Measurements from ENCODE around the gene SMG6.

Gene SMG6

DNA sequence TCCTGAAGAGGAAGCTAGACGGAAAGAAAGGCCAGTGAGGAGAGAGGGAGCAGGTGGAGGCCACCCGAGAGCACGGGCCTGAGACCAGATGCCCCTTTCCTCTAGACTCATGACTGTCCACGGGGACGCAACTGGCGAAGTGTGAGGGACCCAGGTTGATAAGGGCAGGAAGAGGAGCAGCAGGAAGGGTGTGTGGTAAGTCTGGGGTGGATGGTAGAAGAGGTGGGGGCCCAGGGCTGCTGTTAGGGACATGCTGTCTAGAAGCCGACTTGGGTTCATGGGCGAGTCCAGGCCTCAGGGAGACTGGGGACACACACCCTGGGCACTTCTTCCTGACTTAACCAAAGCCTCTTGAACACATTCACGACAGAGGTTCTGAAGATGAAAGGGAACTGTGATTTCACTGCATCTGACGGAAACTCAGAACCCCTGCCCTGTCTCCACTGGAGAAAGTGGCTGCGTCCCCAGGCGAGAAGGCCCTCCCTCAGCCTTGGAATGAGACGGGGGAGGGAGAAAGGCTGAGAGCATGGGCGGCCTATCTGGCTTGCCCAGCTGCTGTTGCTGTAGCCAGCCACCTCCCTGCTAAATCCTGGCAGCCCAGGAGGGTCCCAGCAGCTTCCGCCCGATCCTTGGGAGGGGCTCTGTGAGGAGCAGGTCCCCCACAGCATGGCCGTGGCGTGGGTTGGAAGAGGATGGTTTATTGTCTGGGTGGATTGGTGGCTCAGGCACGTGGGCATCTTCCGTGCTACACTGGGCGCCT is 242.7 kb downstream of the SMG6 start:
- no peak overlapping the region for H3K56ac ChIP-seq (ENCODE audit: low read length)
- no peaks in the 10 kb centered on the region for H3K79me1 ChIP-seq (ENCODE audit: low read length)
- H4K5ac ChIP-seq (ENCODE audit: low read length), result no peak overlapping the region
- WGBS (ENCODE audit: extremely low coverage, insufficient coverage, low lambda C conversion rate), result no CpG with 5 or more reads among the region's 21 CpGs
- H3K23ac ChIP-seq (ENCODE audit: low read length), result no peak overlapping the region
- no peak overlapping the region for H2BK120ac ChIP-seq (ENCODE audit: low read depth, low read length)
- DNase-seq, result peak; percentile 26
- no peak overlapping the region for H3K4ac ChIP-seq (ENCODE audit: low read depth, low read length)
- no peak overlapping the region for H4K8ac ChIP-seq (ENCODE audit: low read depth, low read length)
- H2BK15ac ChIP-seq (replicated peaks; ENCODE audit: low read depth), result no peak overlapping the region
- no peak overlapping the region for H3K4me2 ChIP-seq (ENCODE audit: low read length)
- H3K27me3 ChIP-seq (ENCODE audit: insufficient read depth, low read length, poor library complexity), result peaks cover 19% of the 10 kb centered on the region
- H2AK5ac ChIP-seq (ENCODE audit: low read length), result no peak overlapping the region
- no peak overlapping the region for H3K27ac ChIP-seq (ENCODE audit: low read depth, low read length)
- no peak overlapping the region for H3K18ac ChIP-seq (ENCODE audit: low read length)
- no peak overlapping the region for H3K4me3 ChIP-seq (ENCODE audit: low read length)
- H3K79me2 ChIP-seq (ENCODE audit: control insufficient read depth, insufficient read depth, low read length), result no peaks in the 10 kb centered on the region
- H3K4me1 ChIP-seq (ENCODE audit: control insufficient read depth, low read depth, low read length), result peaks cover 8% of the 10 kb centered on the region
- H3K36me3 ChIP-seq (ENCODE audit: control insufficient read depth, insufficient read depth, low read length), result no peaks in the 10 kb centered on the region
- no peak overlapping the region for H3K9ac ChIP-seq (ENCODE audit: low read length)
- no peak overlapping the region for H2BK5ac ChIP-seq (ENCODE audit: low read length)

DNA sequence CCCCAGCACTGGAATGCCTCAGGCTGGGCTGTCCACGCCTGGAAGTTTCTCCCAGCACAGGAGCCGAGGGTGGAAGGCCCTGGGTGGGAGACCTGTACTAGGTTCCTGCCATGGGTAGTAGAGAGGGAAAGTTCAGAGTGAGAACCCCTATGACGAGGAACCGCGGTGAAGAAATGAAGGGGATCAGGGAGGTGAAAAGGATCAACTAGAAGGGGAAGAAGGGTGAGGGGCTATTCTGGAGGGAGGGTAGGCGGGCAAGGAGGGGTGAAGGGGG is 243.3 kb downstream of the SMG6 start:
- Histone ChIP-seq H3K23ac (ENCODE audit: low read length) (no peak overlapping the region), H3K9ac (ENCODE audit: low read length) (no peak overlapping the region), H2BK15ac (replicated peaks; ENCODE audit: low read depth) (no peak overlapping the region), H3K79me1 (ENCODE audit: low read length) (no peaks in the 10 kb centered on the region), H3K18ac (ENCODE audit: low read length) (no peak overlapping the region), H4K8ac (ENCODE audit: low read depth, low read length) (no peak overlapping the region), H3K27ac (ENCODE audit: low read depth, low read length) (no peak overlapping the region), H2BK5ac (ENCODE audit: low read length) (no peak overlapping the region), H2BK120ac (ENCODE audit: low read depth, low read length) (no peak overlapping the region), H4K5ac (ENCODE audit: low read length) (no peak overlapping the region), H3K4me1 (ENCODE audit: control insufficient read depth, low read depth, low read length) (peaks cover 8% of the 10 kb centered on the region), H3K27me3 (ENCODE audit: insufficient read depth, low read length, poor library complexity) (peaks cover 22% of the 10 kb centered on the region), H3K56ac (ENCODE audit: low read length) (no peak overlapping the region), H3K36me3 (ENCODE audit: control insufficient read depth, insufficient read depth, low read length) (no peaks in the 10 kb centered on the region), H3K4me2 (ENCODE audit: low read length) (no peak overlapping the region), H3K79me2 (ENCODE audit: control insufficient read depth, insufficient read depth, low read length) (no peaks in the 10 kb centered on the region), H3K4me3 (ENCODE audit: low read length) (no peak overlapping the region), H2AK5ac (ENCODE audit: low read length) (no peak overlapping the region), H3K4ac (ENCODE audit: low read depth, low read length) (no peak overlapping the region)
- DNase-seq, result no peak
- no CpG with 5 or more reads among the region's 6 CpGs for WGBS (ENCODE audit: extremely low coverage, insufficient coverage, low lambda C conversion rate)

DNA sequence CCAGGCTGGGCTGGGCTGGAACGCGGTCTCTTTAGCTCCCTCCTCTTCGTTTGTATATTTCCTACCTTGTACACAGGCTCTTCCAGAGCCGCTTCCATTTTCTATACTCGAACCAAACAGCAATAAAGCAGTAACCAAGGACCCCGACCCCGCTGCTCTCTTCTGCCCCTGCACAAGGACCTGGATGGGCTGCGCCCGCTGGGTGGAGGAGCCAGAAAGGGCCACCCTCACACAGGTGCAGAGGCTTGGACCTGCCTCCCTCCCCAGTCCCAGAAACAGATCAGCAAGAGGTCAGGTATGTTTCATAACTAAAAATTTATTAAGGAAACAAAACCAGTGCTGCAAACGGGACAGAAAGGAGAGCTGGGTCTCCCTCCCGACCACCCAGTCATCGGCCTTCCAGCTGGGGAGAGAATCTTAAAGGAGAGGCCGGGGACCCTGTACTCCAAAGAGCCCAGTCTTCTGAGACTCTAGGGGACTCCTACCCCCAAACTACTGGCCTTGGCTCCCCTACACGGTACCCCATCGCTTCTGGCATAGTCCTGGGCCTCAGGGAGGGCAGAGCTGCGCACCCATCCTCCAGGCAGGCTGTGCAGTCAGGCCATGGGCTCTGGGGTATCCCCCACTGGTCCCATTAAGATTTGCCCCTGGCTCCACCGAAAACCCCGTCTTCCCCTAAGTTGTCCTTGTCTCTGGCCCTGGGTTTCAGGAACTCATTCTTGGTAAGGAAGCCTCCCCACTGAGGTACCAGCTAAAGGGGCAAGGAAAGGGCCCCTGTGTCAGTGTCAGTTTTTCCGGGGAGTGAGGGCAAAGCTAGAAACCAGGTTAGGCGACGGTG is 243.8 kb downstream of the SMG6 start:
- H3K9ac ChIP-seq (ENCODE audit: low read length), result no peak overlapping the region
- no peak overlapping the region for H2AK5ac ChIP-seq (ENCODE audit: low read length)
- no peak for DNase-seq
- no peak overlapping the region for H4K8ac ChIP-seq (ENCODE audit: low read depth, low read length)
- no peak overlapping the region for H3K4me2 ChIP-seq (ENCODE audit: low read length)
- H3K36me3 ChIP-seq (ENCODE audit: control insufficient read depth, insufficient read depth, low read length), result no peaks in the 10 kb centered on the region
- peak overlapping the region; percentile 15 for H3K56ac ChIP-seq (ENCODE audit: low read length)
- no peak overlapping the region for H3K18ac ChIP-seq (ENCODE audit: low read length)
- no peak overlapping the region for H3K4me3 ChIP-seq (ENCODE audit: low read length)
- H3K27ac ChIP-seq (ENCODE audit: low read depth, low read length), result no peak overlapping the region
- H4K5ac ChIP-seq (ENCODE audit: low read length), result no peak overlapping the region
- H3K23ac ChIP-seq (ENCODE audit: low read length), result no peak overlapping the region
- H3K79me2 ChIP-seq (ENCODE audit: control insufficient read depth, insufficient read depth, low read length), result no peaks in the 10 kb centered on the region
- H3K4me1 ChIP-seq (ENCODE audit: control insufficient read depth, low read depth, low read length), result peaks cover 8% of the 10 kb centered on the region
- no CpG with 5 or more reads among the region's 21 CpGs for WGBS (ENCODE audit: extremely low coverage, insufficient coverage, low lambda C conversion rate)
- no peak overlapping the region for H2BK120ac ChIP-seq (ENCODE audit: low read depth, low read length)
- H2BK15ac ChIP-seq (replicated peaks; ENCODE audit: low read depth), result no peak overlapping the region
- H3K27me3 ChIP-seq (ENCODE audit: insufficient read depth, low read length, poor library complexity), result peaks cover 24% of the 10 kb centered on the region
- H3K4ac ChIP-seq (ENCODE audit: low read depth, low read length), result no peak overlapping the region
- H3K79me1 ChIP-seq (ENCODE audit: low read length), result no peaks in the 10 kb centered on the region
- H2BK5ac ChIP-seq (ENCODE audit: low read length), result no peak overlapping the region

DNA sequence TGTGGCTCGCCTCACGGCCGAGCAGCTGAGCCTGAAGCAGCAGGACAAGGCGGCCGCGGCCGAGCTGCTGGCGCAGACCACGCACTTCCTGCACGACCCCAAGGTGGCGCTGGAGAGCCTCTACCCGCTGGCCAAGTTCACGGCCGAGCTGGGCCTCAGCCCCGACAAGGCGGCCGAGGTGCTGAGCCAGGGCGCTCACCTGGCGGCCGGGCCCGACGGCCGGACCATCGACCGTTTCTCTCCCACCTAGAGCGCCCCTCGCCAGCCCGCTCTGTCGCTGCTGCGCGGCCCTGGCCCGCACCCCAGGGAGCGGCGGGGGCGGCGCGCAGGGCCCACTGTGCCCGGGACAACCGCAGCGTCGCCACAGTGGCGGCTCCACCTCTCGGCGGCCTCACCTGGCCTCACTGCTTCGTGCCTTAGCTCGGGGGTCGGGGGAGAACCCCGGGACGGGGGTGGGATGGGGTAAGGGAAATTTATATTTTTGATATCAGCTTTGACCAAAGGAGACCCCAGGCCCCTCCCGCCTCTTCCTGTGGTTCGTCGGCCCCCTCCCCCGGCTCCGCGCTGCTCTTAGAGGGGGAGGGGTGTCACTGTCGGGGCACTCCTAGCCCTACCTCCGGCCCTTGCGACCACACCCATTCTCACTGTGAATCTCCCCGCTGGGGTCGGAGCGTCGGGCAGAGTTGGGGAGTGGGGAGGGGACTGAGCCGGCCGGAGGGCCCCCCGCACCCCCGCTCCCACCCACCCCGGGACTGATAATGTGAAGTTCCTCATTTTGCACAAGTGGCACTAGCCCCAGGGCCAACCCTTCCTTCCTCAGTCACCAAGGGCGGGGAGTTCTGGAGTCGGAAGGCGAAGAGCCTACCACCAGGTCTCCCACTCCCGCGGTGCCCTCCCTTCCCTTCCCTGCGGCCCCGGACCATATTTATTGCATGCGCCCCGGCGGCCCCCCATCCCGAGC is 244.7 kb downstream of the SMG6 start:
- peaks cover 31% of the 10 kb centered on the region for H3K27me3 ChIP-seq (ENCODE audit: insufficient read depth, low read length, poor library complexity)
- no peaks in the 10 kb centered on the region for H3K79me1 ChIP-seq (ENCODE audit: low read length)
- no peak overlapping the region for H3K23ac ChIP-seq (ENCODE audit: low read length)
- no peaks in the 10 kb centered on the region for H3K36me3 ChIP-seq (ENCODE audit: control insufficient read depth, insufficient read depth, low read length)
- no peak overlapping the region for H3K9ac ChIP-seq (ENCODE audit: low read length)
- H4K5ac ChIP-seq (ENCODE audit: low read length), result no peak overlapping the region
- H3K4ac ChIP-seq (ENCODE audit: low read depth, low read length), result no peak overlapping the region
- H3K18ac ChIP-seq (ENCODE audit: low read length), result no peak overlapping the region
- H2BK120ac ChIP-seq (ENCODE audit: low read depth, low read length), result no peak overlapping the region
- H2BK15ac ChIP-seq (replicated peaks; ENCODE audit: low read depth), result no peak overlapping the region
- WGBS (ENCODE audit: extremely low coverage, insufficient coverage, low lambda C conversion rate), result no CpG with 5 or more reads among the region's 78 CpGs
- H3K4me1 ChIP-seq (ENCODE audit: control insufficient read depth, low read depth, low read length), result peaks cover 7% of the 10 kb centered on the region
- H3K4me3 ChIP-seq (ENCODE audit: low read length), result no peak overlapping the region
- no peaks in the 10 kb centered on the region for H3K79me2 ChIP-seq (ENCODE audit: control insufficient read depth, insufficient read depth, low read length)
- no peak overlapping the region for H4K8ac ChIP-seq (ENCODE audit: low read depth, low read length)
- peak; percentile 82 for DNase-seq
- no peak overlapping the region for H3K27ac ChIP-seq (ENCODE audit: low read depth, low read length)
- peak overlapping the region; percentile 34 for H3K4me2 ChIP-seq (ENCODE audit: low read length)
- H2BK5ac ChIP-seq (ENCODE audit: low read length), result no peak overlapping the region
- no peak overlapping the region for H2AK5ac ChIP-seq (ENCODE audit: low read length)
- H3K56ac ChIP-seq (ENCODE audit: low read length), result peak overlapping the region; percentile 34

DNA sequence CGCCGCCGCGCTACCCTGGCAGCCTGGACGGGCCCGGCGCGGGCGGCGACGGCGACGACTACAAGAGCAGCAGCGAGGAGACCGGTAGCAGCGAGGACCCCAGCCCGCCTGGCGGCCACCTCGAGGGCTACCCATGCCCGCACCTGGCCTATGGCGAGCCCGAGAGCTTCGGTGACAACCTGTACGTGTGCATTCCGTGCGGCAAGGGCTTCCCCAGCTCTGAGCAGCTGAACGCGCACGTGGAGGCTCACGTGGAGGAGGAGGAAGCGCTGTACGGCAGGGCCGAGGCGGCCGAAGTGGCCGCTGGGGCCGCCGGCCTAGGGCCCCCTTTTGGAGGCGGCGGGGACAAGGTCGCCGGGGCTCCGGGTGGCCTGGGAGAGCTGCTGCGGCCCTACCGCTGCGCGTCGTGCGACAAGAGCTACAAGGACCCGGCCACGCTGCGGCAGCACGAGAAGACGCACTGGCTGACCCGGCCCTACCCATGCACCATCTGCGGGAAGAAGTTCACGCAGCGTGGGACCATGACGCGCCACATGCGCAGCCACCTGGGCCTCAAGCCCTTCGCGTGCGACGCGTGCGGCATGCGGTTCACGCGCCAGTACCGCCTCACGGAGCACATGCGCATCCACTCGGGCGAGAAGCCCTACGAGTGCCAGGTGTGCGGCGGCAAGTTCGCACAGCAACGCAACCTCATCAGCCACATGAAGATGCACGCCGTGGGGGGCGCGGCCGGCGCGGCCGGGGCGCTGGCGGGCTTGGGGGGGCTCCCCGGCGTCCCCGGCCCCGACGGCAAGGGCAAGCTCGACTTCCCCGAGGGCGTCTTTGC is 245.6 kb downstream of the SMG6 start:
- H3K4me1 ChIP-seq (ENCODE audit: control insufficient read depth, low read depth, low read length), result peaks cover 5% of the 10 kb centered on the region

More for the DNA sequence above, 245.6 kb downstream of the SMG6 start:
- Histone ChIP-seq H3K79me1 (ENCODE audit: low read length) (no peaks in the 10 kb centered on the region), H2AK5ac (ENCODE audit: low read length) (no peak overlapping the region), H3K18ac (ENCODE audit: low read length) (no peak overlapping the region), H3K56ac (ENCODE audit: low read length) (no peak overlapping the region), H2BK5ac (ENCODE audit: low read length) (no peak overlapping the region), H3K4ac (ENCODE audit: low read depth, low read length) (no peak overlapping the region), H3K79me2 (ENCODE audit: control insufficient read depth, insufficient read depth, low read length) (no peaks in the 10 kb centered on the region), H3K27ac (ENCODE audit: low read depth, low read length) (no peak overlapping the region), H3K27me3 (ENCODE audit: insufficient read depth, low read length, poor library complexity) (peaks cover 39% of the 10 kb centered on the region), H4K8ac (ENCODE audit: low read depth, low read length) (no peak overlapping the region), H2BK15ac (replicated peaks; ENCODE audit: low read depth) (no peak overlapping the region), H3K36me3 (ENCODE audit: control insufficient read depth, insufficient read depth, low read length) (no peaks in the 10 kb centered on the region), H3K23ac (ENCODE audit: low read length) (no peak overlapping the region), H4K5ac (ENCODE audit: low read length) (no peak overlapping the region), H3K4me3 (ENCODE audit: low read length) (no peak overlapping the region), H3K4me2 (ENCODE audit: low read length) (no peak overlapping the region), H3K9ac (ENCODE audit: low read length) (no peak overlapping the region), H2BK120ac (ENCODE audit: low read depth, low read length) (no peak overlapping the region)
- no CpG with 5 or more reads among the region's 98 CpGs for WGBS (ENCODE audit: extremely low coverage, insufficient coverage, low lambda C conversion rate)
- DNase-seq, result peak; percentile 59

Measured in mesendoderm (in vitro differentiated cells).